ENCODE measurements around the gene NCKAP5L.
"Not testable (repeated sequence)": the region's sequence is repeated elsewhere in the genome, so short reads cannot be mapped to it uniquely, and the experiment has no call there.

NCKAP5L gene

GRCh38 chr12:49777800-49778748 lies 50.1 kb downstream of the NCKAP5L start:
- no peaks in the 10 kb centered on the region for H3K36me3 ChIP-seq (ENCODE audit: low read depth)
- ATAC-seq (ENCODE audit: low read depth) = peak; percentile 46; the same call in 1 of the 3 replicates
- H3K9me3 ChIP-seq (ENCODE audit: severe bottlenecking) = no peaks in the 10 kb centered on the region
- H3K27ac ChIP-seq (ENCODE audit: poor library complexity, severe bottlenecking) = no peak overlapping the region
- no peak for DNase-seq (ENCODE audit: low spot score)
- H3K27me3 ChIP-seq (ENCODE audit: insufficient read depth, poor library complexity, severe bottlenecking) = no peaks in the 10 kb centered on the region
- no peak overlapping the region for H3K4me3 ChIP-seq (ENCODE audit: severe bottlenecking)
- TF ChIP-seq, protein P1, sequence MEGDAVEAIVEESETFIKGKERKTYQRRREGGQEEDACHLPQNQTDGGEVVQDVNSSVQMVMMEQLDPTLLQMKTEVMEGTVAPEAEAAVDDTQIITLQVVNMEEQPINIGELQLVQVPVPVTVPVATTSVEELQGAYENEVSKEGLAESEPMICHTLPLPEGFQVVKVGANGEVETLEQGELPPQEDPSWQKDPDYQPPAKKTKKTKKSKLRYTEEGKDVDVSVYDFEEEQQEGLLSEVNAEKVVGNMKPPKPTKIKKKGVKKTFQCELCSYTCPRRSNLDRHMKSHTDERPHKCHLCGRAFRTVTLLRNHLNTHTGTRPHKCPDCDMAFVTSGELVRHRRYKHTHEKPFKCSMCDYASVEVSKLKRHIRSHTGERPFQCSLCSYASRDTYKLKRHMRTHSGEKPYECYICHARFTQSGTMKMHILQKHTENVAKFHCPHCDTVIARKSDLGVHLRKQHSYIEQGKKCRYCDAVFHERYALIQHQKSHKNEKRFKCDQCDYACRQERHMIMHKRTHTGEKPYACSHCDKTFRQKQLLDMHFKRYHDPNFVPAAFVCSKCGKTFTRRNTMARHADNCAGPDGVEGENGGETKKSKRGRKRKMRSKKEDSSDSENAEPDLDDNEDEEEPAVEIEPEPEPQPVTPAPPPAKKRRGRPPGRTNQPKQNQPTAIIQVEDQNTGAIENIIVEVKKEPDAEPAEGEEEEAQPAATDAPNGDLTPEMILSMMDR (IDR thresholded peaks at IDR 0.05; ENCODE audit: poor library complexity, severe bottlenecking) = peak; percentile 80
- peaks cover 12% of the 10 kb centered on the region for H3K4me1 ChIP-seq (ENCODE audit: insufficient read depth, poor library complexity, severe bottlenecking)

DNA sequence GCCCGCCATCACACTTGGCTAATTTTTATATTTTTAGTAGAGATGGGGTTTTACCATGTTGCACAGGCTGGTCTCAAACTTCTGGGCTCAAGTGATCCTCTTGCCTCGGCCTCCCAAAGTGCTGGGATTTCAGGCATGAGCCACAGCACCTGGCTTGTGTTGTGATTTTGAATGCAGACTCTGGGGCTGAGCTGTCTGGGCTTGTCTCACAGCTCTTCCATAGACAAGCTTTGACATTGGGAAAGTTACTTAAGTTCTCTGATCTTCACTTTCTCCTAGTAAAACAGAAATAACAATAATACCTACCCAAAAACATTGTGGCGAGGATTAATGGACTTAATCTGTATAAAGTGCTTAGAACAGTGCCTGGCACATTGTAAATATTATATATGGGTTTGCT lies 50.9 kb downstream of the NCKAP5L start:
- H3K4me1 ChIP-seq (ENCODE audit: insufficient read depth, poor library complexity, severe bottlenecking) = peaks cover 12% of the 10 kb centered on the region

DNA sequence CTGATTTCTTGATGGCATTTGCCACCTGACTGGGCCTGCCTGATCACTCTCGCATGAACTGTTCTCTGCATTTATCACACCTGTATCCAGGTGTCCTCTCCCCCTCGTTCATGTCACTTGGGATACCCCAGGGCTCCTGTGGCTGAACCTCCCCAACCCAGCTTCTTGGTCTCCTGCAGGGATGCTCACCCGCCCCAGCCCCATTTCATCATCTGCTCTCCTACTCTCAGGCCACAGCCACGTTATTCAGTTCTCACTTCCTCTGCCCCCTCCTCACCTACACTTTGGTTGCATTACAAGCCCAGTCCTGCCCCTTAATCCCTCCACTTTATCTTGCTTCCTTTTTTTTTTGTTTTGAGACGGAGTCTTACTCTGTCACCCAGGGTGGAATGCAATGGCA lies 51.4 kb downstream of the NCKAP5L start:
- Histone ChIP-seq H3K27ac (ENCODE audit: poor library complexity, severe bottlenecking) (no peak overlapping the region), H3K4me3 (ENCODE audit: severe bottlenecking) (no peak overlapping the region), H3K4me1 (ENCODE audit: insufficient read depth, poor library complexity, severe bottlenecking) (peaks cover 12% of the 10 kb centered on the region), H3K27me3 (ENCODE audit: insufficient read depth, poor library complexity, severe bottlenecking) (no peaks in the 10 kb centered on the region), H3K9me3 (ENCODE audit: severe bottlenecking) (no peaks in the 10 kb centered on the region), H3K36me3 (ENCODE audit: low read depth) (no peaks in the 10 kb centered on the region)
- DNase-seq (ENCODE audit: low spot score) (no peak), ATAC-seq (ENCODE audit: low read depth) (no peak; the same call in 2 of the 3 replicates)
- TF ChIP-seq, protein P1 (IDR thresholded peaks at IDR 0.05; ENCODE audit: poor library complexity, severe bottlenecking) = no peak

More for the DNA sequence above, 50.9 kb downstream of the NCKAP5L start:
- Histone ChIP-seq H3K27me3 (ENCODE audit: insufficient read depth, poor library complexity, severe bottlenecking) (no peaks in the 10 kb centered on the region), H3K36me3 (ENCODE audit: low read depth) (no peaks in the 10 kb centered on the region), H3K9me3 (ENCODE audit: severe bottlenecking) (no peaks in the 10 kb centered on the region), H3K27ac (ENCODE audit: poor library complexity, severe bottlenecking) (no peak overlapping the region), H3K4me3 (ENCODE audit: severe bottlenecking) (no peak overlapping the region)
- no peak for ATAC-seq (ENCODE audit: low read depth)
- TF ChIP-seq, protein P1 (IDR thresholded peaks at IDR 0.05; ENCODE audit: poor library complexity, severe bottlenecking) = no peak
- DNase-seq (ENCODE audit: low spot score) = no peak

DNA sequence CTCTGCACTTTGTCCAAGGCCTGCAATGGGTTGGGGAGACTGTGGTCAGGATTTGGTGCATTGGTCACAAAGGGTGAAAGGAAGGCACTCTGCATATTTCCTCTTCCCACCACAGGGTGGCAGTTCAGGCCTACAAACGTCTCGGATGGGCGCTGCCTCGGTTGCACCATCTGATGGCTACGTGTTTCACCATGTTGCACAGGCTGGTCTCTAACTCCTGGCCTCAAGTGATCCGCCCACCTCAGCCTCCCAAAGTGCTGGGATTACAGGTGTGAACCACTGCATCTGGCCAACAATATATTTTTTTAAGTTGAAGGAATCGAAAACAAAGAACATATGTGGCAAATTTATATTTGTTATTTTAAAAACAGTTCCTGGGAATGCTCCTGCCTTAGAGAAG lies 51.8 kb downstream of the NCKAP5L start:
- TF ChIP-seq, protein P1 (IDR thresholded peaks at IDR 0.05; ENCODE audit: poor library complexity, severe bottlenecking) = peak; percentile 84
- Histone ChIP-seq H3K36me3 (ENCODE audit: low read depth) (no peaks in the 10 kb centered on the region), H3K4me3 (ENCODE audit: severe bottlenecking) (no peak overlapping the region), H3K27ac (ENCODE audit: poor library complexity, severe bottlenecking) (no peak overlapping the region), H3K4me1 (ENCODE audit: insufficient read depth, poor library complexity, severe bottlenecking) (peaks cover 12% of the 10 kb centered on the region), H3K9me3 (ENCODE audit: severe bottlenecking) (no peaks in the 10 kb centered on the region), H3K27me3 (ENCODE audit: insufficient read depth, poor library complexity, severe bottlenecking) (no peaks in the 10 kb centered on the region)
- ATAC-seq (ENCODE audit: low read depth) = peak; percentile 87
- no peak for DNase-seq (ENCODE audit: low spot score)

GRCh38 chr12:49773102-49773501 lies 55.1 kb downstream of the NCKAP5L start:
- H3K36me3 ChIP-seq (ENCODE audit: low read depth); H3K27me3 ChIP-seq (ENCODE audit: insufficient read depth, poor library complexity, severe bottlenecking); DNase-seq (ENCODE audit: low spot score); H3K27ac ChIP-seq (ENCODE audit: poor library complexity, severe bottlenecking); H3K9me3 ChIP-seq (ENCODE audit: severe bottlenecking); ATAC-seq (ENCODE audit: low read depth); H3K4me3 ChIP-seq (ENCODE audit: severe bottlenecking): not testable (repeated sequence)
- peaks cover 12% of the 10 kb centered on the region for H3K4me1 ChIP-seq (ENCODE audit: insufficient read depth, poor library complexity, severe bottlenecking)
